Testis (tissue), 3 donors: Measurements from ENCODE around the gene LUC7L3. TPM values are rescaled to one million over a fixed set of nuclear protein-coding genes. Genes with fewer than 3 reads are reported as not detected.

Experiments
- DNase-seq: peaks from one replicate; pipeline ENCODE4 v3.0.0-alpha.2; 2019
- H3K27ac ChIP-seq, 2 donors: fragments of 200-600 bp; sonication (generic); one replicate each; pipeline ENCODE4 v1.5.1; 2019
- H3K27me3 ChIP-seq: fragments of 200-600 bp; sonication (generic); one replicate; pipeline ENCODE4 v1.5.1; 2019
- H3K36me3 ChIP-seq: fragments of 200-600 bp; sonication (generic); one replicate; pipeline ENCODE4 v1.5.1; 2017; ENCODE audit warnings: low read depth; ENCODE audit errors: missing control alignments
- H3K4me1 ChIP-seq: fragments of 200-600 bp; sonication (generic); one replicate; pipeline ENCODE4 v1.5.1; 2019
- H3K4me3 ChIP-seq, 2 donors: fragments of 200-600 bp; sonication (generic); one replicate each; pipeline ENCODE4 v1.5.1; 2017 to 2019
- H3K9me3 ChIP-seq: fragments of 200-600 bp; sonication (generic); one replicate; pipeline ENCODE4 v1.5.1; 2017
- POLR2A ChIP-seq: fragments of 450-650 bp; IDR thresholded peaks from one replicate; pipeline ENCODE4 v1.6.1; 2017; ENCODE audit warnings: antibody characterized with exemption, mild to moderate bottlenecking, moderate library complexity
- WGBS, 2 donors: methylation state at CpG; one replicate each; pipeline ENCODE4 v1.1.5; 2018; 5-methylcytosine and 5-hydroxymethylcytosine counted together
- intact Hi-C: fragments of 100-400 bp; cut with DNase I; formaldehyde crosslinking; loops from one replicate; pipeline ENCODE4 v1.15.1; 2023; ENCODE audit warnings: low total_unique reads
- polyA plus RNA-seq: library from polyadenylated mRNA; stranded (reverse); fragments of 350-450 nt; fragmentation: Illumina TruSeq; extraction: RNeasy Lipid Tissue Mini Kit (QIAGEN cat#74804); gene quantifications from one replicate; pipeline ENCODE4 v1.2.3, GENCODE V29; 2014; ENCODE audit warnings: low read depth, low replicate concordance; ENCODE audit not compliant: insufficient read depth
- total RNA-seq, 2 donors: library from RNA; depleted of rRNA; stranded (reverse); fragments of >200 nt; gene quantifications; one replicate each; pipeline ENCODE4 v1.2.3, GENCODE V29; 2016
- TF ChIP-seq, protein P1 (sequence below), 3 experiments: fragments of 450-650 bp in 2 of 3; fragments of 200-600 bp in 1 of 3; sonication (generic) in 1 of 3; IDR thresholded peaks; one replicate each; pipeline ENCODE4 v1.5.1; 2016 to 2019; ENCODE audit warnings: antibody characterized with exemption in 3 of 3, mild to moderate bottlenecking in 2 of 3, moderate library complexity in 1 of 3

The LUC7L3 gene
- total and polyA plus RNA-seq, 3 donors from 2014 or later, result 37.4 to 160 (median 115) TPM

- H3K27me3 ChIP-seq, result no peaks in the 10 kb centered on the region
- TF ChIP-seq, protein P1, sequence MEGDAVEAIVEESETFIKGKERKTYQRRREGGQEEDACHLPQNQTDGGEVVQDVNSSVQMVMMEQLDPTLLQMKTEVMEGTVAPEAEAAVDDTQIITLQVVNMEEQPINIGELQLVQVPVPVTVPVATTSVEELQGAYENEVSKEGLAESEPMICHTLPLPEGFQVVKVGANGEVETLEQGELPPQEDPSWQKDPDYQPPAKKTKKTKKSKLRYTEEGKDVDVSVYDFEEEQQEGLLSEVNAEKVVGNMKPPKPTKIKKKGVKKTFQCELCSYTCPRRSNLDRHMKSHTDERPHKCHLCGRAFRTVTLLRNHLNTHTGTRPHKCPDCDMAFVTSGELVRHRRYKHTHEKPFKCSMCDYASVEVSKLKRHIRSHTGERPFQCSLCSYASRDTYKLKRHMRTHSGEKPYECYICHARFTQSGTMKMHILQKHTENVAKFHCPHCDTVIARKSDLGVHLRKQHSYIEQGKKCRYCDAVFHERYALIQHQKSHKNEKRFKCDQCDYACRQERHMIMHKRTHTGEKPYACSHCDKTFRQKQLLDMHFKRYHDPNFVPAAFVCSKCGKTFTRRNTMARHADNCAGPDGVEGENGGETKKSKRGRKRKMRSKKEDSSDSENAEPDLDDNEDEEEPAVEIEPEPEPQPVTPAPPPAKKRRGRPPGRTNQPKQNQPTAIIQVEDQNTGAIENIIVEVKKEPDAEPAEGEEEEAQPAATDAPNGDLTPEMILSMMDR (IDR thresholded peaks at IDR 0.05), result no peak
- no peak for TF ChIP-seq POLR2A
- intact Hi-C loops, result no loop called here
- no peak overlapping the region for H3K4me3 ChIP-seq
- WGBS, 2 donors, result 72 to 74% methylated on average over 3 of the region's 3 CpGs
- H3K27ac ChIP-seq, result no peak overlapping the region
- H3K4me1 ChIP-seq, result no peaks in the 10 kb centered on the region
- no peak for DNase-seq
- no peaks in the 10 kb centered on the region for H3K9me3 ChIP-seq
- no peaks in the 10 kb centered on the region for H3K36me3 ChIP-seq
Measured at GRCh38 chr17:50735287-50735686, 15.9 kb downstream of the LUC7L3 start.

DNA sequence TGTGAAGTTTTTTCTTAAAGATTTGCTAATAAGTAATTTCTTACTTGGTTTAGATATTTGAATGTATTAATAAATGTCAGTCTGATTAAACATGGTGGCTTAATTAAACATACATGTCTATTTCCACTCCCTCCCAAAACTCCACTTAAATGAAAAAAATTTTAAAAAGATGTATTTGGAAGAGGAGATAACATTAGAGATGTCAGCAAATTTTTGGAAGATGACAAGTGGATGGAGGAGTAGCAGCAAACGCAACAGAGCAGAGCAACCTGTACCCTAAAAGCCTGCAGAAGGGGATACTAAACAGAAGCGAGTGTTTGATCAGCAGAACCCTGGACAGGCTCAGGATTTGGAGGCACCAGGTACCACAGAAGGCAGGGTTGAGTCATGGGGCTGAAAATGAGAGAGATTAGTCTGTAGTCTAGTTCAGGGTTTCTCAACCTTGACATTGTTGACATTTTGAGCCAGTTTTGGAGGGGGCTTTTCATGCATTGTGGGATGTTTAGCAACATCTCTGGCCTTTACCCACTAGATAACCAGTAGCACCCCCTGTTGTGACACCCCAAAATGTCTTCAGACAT is 17.8 kb downstream of the LUC7L3 start:
- Histone ChIP-seq H3K4me1 (no peaks in the 10 kb centered on the region), H3K9me3 (no peaks in the 10 kb centered on the region), H3K27ac (no peak overlapping the region), H3K36me3 (no peaks in the 10 kb centered on the region), H3K4me3 (no peak overlapping the region), H3K27me3 (no peaks in the 10 kb centered on the region)
- intact Hi-C loops, result no loop called here
- DNase-seq, result no peak
- TF ChIP-seq POLR2A, result no peak
- TF ChIP-seq, protein P1 (IDR thresholded peaks at IDR 0.05), result no peak
- 81 to 89% methylated on average over 2 of the region's 2 CpGs for WGBS, 2 donors

GRCh38 chr17:50739098-50739497 is 19.7 kb downstream of the LUC7L3 start:
- Histone ChIP-seq H3K36me3 (no peaks in the 10 kb centered on the region), H3K4me3 (no peak overlapping the region), H3K4me1 (no peaks in the 10 kb centered on the region), H3K27me3 (no peaks in the 10 kb centered on the region), H3K27ac (no peak overlapping the region), H3K9me3 (no peaks in the 10 kb centered on the region)
- 83 to 85% methylated on average over 2 of the region's 2 CpGs for WGBS, 2 donors
- TF ChIP-seq, protein P1 (IDR thresholded peaks at IDR 0.05), result no peak
- no peak for TF ChIP-seq POLR2A
- intact Hi-C loops, result no loop called here
- no peak for DNase-seq

GRCh38 chr17:50745631-50746030 is 26.2 kb downstream of the LUC7L3 start:
- Histone ChIP-seq H3K4me3 (no peak overlapping the region), H3K27me3 (no peaks in the 10 kb centered on the region), H3K9me3 (no peaks in the 10 kb centered on the region), H3K4me1 (no peaks in the 10 kb centered on the region), H3K36me3 (no peaks in the 10 kb centered on the region), H3K27ac (no peak overlapping the region)
- TF ChIP-seq, protein P1 (IDR thresholded peaks at IDR 0.05), result no peak
- no peak for TF ChIP-seq POLR2A
- intact Hi-C loops, result no loop called here
- DNase-seq, result no peak
- 87 to 92% methylated on average over 12 of the region's 12 CpGs for WGBS, 2 donors

DNA sequence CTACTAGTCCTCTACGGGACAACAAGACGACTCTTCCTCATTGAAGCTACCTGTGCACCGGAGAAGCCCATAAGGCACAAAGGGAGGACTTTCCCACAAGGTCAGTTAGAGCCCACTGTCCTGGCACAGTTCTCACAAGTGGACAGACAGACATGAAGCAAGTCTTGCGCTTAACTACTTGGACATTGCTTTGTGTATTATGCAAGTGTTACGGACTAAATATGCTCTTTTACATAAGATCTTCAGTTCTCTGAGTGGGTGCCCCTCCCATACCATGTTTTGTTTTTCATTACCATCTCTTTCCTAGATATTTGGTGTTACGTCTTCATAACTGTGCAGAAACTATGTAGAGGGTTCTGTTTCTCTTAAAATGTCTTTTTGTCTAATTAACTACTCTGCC is 29.8 kb downstream of the LUC7L3 start:
- no peak overlapping the region for H3K27ac ChIP-seq
- intact Hi-C loops, result no loop called here
- H3K4me1 ChIP-seq, result no peaks in the 10 kb centered on the region
- WGBS, 2 donors, result 93 to 95% methylated on average over 6 of the region's 6 CpGs
- no peak overlapping the region for H3K4me3 ChIP-seq
- no peaks in the 10 kb centered on the region for H3K36me3 ChIP-seq
- H3K9me3 ChIP-seq, result no peaks in the 10 kb centered on the region
- no peak for DNase-seq
- H3K27me3 ChIP-seq, result no peaks in the 10 kb centered on the region
- no peak for TF ChIP-seq POLR2A
- TF ChIP-seq, protein P1 (IDR thresholded peaks at IDR 0.05), result no peak
